Ureter (tissue), 1 donor: ENCODE results near the gene GOLT1A. TPM values are rescaled to one million over a fixed set of nuclear protein-coding genes. Genes with fewer than 3 reads are reported as not detected.

ENCODE experiments used
- DNase-seq: peaks from one replicate; pipeline ENCODE4 v3.0.0-alpha.2; 2020; ENCODE audit warnings: low spot score
- total RNA-seq: library from RNA; stranded (reverse); gene quantifications from one replicate; pipeline ENCODE4 v1.2.4, GENCODE V29; 2023
- donor health status: DM: yes; HTN: yes; CAD: no.

GOLT1A gene
- total RNA-seq, 1 donor from 2014 or later: 26.0 TPM

DNA sequence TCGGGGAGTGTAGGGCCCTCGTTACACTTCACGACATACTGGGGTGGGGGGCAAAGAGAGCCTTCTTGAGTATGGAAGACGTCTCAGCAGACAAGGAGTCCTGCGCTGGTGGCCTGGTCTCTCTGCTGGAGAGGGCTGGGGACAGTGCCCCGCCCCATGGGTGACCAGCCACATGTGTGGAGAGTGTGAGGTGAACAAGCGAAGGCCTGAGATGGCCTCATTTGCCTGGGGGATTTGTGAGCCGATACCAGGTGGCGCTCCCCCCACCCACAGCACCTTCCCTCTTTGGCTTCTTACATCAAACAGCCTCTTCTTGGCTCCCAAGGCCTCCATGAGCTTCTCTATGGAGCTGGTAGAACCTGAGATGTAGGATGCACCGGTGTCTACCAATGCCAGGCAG, 57.9 kb downstream of the GOLT1A start:
- no peak for DNase-seq

DNA sequence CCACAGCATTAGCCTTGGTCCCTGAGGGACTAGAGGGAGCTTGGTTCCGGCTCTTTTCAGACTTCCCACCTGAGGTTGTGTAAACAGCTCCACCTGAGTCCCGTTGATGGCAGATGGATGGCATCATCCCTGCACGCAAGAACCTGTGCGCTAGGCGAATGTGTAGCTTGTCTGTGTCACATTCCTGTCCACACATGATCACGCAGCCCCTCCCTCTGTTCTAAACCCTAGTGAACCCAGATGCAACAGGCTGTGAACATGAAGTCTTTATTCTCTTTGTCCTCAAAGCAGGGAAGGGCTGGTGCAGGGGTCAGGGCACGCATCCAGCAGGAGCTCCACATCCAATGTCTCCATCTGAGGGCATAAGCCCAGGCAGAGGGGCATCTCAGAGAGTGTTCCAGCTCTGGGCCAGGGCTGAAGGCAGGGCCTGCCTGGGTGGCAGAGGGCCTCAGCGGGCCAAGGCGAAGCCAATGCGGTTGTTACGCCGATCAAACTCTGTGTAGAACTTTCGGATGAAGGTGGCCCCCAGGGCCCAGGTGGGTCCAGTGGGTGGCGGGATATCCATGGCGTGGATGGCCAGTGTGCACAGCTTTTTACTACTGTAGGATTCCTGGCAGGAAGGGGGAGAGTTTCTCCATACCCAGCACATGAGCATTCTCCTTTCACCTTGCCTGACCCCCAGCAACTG, 59.1 kb downstream of the GOLT1A start:
- peak; percentile 70 for DNase-seq

DNA sequence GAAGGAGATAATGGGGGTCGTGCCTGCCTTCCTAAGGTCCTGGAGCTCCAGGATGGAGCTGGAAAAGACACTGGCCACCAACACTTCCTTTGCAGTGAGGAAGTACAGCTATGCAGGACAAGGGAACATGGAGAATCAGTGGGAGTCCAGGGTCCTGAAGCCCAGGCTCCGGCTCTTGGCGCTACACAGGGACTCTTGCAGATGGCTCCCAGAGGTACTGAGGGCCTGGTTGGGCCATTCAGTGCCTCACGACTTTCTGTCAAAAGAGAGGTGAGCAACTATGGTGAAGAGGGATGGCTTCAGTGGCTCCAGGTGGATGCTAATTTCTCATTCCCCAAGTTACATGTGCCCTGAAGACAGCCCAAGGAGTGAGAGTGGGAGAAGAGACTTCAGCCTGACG, 60.1 kb downstream of the GOLT1A start:
- DNase-seq: no peak

DNA sequence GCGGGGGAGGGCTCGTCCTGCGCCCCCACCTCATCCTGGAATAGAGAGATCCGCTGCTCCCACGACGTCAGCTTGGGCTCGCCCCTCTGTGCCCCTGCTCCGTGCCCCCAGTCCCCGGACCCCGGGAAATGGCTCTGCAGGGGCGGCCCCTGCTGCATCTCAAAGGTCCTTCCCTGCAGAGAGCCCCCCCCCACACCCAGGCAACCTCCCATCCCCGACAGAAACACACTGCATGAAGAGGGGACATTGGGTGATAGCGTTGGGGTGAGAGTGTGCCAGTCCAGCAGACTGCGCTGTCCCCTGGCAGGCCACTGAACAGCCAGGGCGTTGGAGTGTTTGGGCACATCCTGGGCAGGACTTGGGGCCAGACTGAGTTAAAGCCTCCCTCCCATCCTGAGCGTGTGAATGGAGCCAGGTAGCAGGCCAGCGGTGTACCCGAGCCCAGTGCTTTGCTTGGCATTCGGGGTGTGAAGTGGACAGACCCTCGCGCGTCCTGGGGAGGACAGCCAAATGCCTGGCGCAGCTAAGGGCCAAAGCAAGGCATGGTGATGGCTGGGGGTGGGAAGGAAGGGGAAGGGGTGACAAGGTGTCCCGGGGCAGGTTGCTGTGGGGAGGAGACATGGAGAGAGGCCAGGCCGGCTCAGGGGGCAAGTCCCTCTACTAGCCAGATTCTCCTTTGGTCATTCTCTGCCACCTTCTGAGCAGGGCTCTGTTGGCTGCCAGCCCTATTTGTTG, 61.3 kb downstream of the GOLT1A start:
- no peak for DNase-seq

DNA sequence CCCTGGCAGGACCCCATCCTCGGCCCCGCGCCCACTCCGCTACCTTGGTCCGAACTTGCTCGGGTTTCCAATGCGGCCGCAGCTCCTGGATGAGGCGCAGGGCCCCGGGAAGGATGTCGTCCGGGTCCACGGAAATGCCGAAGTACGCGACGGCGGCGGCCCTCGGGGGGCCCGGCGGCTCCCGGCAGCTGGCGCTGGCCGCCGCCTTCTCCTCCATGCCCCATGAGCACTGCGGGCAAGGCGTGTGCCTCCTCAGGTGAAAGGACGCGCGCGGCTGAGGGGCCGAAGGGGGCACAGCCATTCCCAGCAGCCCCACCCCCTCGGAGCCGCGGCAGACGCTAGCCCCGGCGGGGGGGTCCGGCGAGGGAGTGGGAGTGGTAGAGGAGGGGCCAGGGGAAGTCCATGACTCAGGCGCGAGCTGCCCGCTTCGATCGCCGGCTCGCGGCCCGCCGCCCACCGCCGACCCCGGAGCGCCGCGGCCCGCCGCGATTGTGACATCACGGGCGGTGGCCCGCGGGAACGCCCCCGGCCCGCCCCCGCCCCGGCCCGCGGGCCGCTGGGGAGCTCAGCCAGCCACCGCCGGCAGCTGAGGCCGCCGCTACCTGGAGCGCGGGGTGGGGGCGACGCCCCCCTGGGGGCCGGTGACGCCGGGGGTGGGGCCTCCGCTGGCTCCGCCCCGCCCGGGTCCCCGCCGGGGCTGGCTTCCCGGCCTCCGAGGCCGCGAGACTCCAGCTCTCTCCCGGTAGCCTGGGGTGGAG, 62.1 kb downstream of the GOLT1A start, which contains the start of gene ETNK2:
TSS of gene ETNK2 (minus strand) at position 493 of the 758 bp plus-strand sequence. CDS start at position 301, 192 bp downstream.
- no peak for DNase-seq

DNA sequence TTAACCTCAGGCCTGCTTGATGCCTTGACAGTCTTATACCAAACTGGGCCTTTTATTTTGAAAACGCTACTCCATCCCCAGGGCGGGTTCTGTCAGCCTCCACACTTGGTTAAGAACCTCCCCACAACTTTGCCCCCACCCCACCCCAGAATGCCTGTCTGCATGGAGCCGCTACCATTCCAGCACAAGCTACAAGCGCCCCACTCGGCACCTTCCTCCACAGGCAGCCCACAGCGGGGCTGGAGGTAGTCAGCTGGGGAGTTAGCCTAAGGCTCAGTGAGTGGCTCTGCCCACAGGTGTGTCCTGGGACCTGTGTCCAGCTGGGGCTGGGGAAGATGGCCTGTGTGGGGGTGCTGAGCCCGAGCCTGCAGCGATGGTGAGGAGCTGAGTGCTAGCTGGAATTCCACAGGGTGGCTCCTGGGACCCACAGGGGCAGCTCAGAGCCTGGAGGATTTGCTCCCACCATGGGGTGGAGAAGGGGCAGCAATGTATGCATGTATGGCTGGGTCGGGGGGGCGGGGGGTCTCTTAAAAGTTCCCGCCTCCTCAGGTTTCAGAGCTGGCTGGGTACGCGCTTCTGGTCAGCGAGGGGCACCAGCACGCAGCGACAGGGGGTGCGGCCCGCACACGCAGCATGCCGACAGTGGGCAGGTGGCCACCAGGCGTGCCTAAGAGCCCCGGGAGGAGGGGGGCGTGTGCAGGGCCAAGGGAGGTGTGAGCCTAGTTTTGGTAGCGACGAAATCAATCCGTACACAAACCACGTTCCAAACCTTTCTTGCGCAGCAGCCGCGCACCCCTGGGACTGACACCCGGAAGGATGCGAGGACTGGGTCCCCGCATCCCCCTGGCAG, 62.9 kb downstream of the GOLT1A start:
- no peak for DNase-seq

DNA sequence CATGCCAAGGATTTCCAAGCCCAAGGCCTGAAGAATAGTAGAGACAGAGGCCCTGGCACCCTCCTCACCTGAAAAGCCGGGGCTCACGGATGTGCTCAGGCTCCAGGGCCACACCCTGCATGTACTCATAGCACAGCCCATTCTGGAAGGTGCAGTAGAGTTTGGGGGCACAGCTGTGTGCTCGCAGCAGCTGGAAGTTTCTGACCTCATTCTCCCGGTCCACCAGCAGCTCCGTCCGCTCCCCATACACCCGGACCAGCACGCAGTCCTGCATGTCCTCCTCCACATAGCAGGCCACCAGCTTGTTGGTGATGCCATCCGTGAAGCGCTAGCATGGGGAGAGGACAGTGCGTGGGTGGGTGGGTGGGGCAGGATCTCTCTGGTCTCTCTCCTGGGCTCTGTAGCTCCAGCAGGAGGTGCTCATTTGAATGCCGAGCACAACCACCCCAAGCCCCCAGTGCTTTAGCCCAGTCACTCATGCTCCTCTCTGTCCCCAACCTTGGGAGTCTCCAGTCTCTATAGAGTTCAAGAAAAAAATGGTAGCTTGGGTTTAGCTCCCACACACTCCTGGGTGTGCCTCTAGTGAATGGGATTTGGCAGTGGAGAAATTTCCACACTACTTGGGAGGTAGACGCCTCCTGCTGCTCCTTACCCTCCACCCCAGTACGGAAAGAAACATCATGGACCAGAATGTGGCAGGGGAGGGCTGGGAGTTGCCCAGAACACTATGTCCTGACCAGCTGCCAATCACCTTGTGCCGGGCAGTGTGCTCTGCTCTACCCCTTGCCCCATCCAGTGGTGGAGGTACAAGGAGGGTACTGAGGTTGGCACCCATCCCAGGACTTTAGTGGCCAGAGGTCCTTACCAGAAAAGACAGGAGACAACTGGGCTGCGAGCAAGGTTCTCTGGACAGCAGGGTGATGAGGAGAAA, 63.9 kb downstream of the GOLT1A start:
- DNase-seq: no peak

DNA sequence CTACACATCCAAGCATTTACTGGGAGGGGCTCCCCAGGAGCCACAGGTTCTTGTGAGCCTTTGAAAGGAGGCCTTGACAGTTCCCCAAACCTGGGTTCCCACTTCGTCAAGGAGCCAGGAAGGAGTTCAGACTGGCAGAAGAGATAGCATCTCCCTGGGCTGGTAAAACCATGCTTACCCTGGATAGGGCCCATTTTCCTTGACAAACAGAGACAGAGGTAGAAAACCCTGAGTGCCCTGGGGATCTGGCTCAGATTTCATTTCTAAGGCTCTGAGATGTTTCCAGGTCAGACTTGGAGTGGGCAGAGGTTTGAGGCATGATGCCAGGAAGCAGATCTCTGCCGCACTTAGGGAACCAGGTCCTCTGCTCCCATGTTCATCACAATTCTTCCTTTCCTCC, 64.7 kb downstream of the GOLT1A start:
- no peak for DNase-seq

Other genes with a start within 250 kb of the GOLT1A start
- 85.7 TPM for gene SOX13, start 140.9 kb downstream of the GOLT1A start, total RNA-seq
- gene ETNK2, start 61.9 kb downstream of the GOLT1A start, total RNA-seq: 13.5 TPM
- 0.89 TPM for gene REN, start 47.7 kb downstream of the GOLT1A start, total RNA-seq
- 1.4 TPM for gene KISS1, start 17.5 kb downstream of the GOLT1A start, total RNA-seq
- gene PLEKHA6, start 145.9 kb upstream of the GOLT1A start, total RNA-seq: 61.5 TPM
- gene PPP1R15B, start 197.8 kb upstream of the GOLT1A start, total RNA-seq: 59.0 TPM